HFF-Myc (cell line): ENCODE results near the gene SF3B3.

ENCODE experiments used
- DNase-seq: peaks from one replicate; pipeline ENCODE4 v3.0.0-alpha.2; 2011; ENCODE audit warnings: low read depth; ENCODE audit errors: extremely low read depth
- H3K4me3 ChIP-seq: replicated peaks from 2 replicates; pipeline ENCODE4 v1.5.1; 2011; ENCODE audit warnings: low read depth, mild to moderate bottlenecking, control low read depth, low read length
- TF ChIP-seq, protein P1 (sequence below): IDR thresholded peaks from 2 replicates; pipeline ENCODE4 v1.5.1; 2012; ENCODE audit warnings: mild to moderate bottlenecking, low read depth, low read length, control low read depth; ENCODE audit errors: missing control alignments

Gene SF3B3

DNA sequence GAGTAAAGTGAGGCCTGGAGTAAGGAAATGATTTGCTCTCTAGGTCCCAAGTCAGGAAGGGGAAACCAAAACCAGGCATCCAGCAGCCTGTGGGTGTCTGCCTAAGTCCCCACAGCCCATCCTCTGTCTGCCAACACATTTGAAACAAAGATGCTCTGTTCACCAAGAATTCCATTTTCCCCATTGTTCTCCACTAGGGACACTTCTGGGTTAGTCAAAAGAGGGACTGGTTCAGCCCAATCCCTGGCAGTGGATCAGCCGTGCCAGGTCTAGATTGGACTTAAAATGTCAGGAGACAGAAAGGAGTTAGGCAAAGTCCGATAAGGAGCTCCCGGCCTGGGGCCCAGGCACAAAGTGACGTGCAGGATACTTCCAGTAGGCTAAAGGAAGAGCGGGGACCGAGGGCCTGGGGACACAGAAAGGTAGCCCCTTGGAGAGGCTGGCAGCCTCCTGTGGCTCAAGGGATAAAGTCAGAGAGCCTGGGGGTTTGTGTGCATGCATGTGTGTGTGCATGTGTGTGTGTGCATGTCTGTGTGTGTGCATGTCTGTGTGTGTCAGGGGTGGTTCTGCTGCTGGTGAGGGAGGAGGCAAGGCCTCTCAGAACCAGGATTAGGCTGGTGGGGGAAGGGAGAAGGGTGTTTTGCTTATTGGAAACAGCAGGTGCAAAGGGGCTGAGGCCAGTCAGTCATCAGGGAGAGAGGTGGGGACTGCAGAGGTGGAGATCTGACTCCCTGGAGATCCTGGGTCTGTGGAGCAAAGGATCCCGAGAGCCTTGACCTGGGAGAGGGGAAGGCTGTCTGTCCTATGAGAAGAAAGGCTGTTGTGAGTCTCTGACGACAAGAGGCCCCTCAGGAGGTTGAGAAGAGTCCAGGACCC lies 81.0 kb downstream of the SF3B3 start:
- no peak for DNase-seq
- H3K4me3 ChIP-seq = no peak overlapping the region
- TF ChIP-seq, protein P1, sequence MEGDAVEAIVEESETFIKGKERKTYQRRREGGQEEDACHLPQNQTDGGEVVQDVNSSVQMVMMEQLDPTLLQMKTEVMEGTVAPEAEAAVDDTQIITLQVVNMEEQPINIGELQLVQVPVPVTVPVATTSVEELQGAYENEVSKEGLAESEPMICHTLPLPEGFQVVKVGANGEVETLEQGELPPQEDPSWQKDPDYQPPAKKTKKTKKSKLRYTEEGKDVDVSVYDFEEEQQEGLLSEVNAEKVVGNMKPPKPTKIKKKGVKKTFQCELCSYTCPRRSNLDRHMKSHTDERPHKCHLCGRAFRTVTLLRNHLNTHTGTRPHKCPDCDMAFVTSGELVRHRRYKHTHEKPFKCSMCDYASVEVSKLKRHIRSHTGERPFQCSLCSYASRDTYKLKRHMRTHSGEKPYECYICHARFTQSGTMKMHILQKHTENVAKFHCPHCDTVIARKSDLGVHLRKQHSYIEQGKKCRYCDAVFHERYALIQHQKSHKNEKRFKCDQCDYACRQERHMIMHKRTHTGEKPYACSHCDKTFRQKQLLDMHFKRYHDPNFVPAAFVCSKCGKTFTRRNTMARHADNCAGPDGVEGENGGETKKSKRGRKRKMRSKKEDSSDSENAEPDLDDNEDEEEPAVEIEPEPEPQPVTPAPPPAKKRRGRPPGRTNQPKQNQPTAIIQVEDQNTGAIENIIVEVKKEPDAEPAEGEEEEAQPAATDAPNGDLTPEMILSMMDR = no peak

DNA sequence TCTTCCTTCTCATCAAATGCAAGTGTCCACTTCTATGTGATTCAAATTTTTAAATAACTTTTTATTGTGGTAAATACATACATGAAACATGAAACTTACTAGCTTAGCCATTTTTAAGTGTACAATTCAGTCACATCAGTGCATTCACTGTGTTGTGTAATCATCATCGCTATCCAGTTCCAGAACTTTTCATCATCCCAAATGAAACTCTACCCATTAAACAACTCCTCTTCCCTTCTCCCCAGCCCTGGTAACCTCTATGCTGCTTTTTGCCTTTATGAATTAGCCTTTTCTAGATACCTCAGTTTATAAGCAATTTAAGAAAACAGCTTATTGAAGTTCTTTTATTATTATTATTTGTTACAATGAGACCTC lies 81.7 kb downstream of the SF3B3 start:
- DNase-seq = no peak
- TF ChIP-seq, protein P1 = no peak
- no peak overlapping the region for H3K4me3 ChIP-seq

DNA sequence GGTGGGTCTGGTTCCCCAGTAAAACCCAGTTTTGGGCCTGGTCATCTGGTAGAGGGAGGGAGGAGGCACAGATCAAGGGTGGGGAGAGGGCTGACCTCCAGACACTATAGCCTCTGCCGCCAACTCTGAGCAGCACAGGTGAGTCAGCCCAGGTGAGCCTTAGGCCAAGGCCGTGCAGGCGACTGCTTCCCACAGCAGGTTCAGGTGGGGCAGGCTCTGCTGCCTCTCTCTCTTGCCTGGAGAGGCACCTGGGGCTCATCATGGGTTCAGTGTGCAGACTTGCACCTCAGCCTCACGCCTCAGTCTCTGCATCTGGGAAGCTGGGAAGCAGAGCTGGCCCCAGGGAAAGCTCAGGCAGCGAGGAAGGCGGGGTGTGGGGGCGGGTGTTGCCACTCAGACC lies 84.9 kb downstream of the SF3B3 start:
- no peak for DNase-seq
- TF ChIP-seq, protein P1 = no peak
- H3K4me3 ChIP-seq = no peak overlapping the region

DNA sequence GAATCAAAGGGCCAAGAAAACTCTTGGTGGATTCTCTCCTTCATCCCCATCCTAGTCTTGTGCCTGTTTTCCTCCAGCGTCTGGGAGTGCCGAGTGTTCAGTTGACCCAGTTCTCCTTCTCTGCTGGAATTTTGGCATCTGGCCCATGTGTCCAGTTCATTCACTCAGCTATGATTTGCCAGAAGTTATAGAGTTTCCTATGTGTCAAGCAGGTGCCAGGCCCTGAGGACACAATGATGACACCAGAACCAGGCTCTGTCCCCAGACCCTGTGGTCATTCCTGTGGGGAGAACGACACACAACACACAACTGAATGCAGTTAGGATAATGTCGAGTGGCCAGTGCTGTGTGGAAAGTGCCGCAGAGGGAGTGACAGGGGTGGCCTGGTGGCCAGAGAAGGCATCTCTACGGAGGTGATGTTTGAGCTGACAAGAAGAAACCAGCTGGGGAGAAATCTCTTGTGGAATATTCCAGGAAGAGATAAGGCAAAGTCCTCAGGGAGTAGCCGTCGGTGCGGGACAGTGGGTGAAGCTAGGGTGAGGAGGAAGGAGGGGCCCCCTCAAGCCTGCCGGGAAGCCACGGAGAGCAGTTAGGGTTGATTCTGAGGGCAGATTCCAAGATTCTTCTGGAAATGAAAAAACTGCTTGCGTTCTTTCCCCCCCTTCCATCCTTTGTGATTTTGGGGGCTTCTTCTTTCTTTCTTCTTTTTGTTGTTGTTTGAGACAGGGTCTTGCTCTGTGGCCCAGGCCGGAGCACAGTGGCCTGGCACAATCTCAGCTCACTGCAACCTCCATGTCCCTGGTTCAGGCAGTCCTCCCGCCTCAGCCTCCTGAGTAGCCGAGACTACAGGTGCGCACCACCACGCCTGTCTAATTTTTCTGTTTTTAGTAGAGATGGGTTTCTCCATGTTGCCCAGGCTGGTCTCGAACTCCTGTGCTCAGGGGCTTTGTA lies 86.9 kb downstream of the SF3B3 start:
- TF ChIP-seq, protein P1 = no peak
- no peak for DNase-seq
- no peak overlapping the region for H3K4me3 ChIP-seq

DNA sequence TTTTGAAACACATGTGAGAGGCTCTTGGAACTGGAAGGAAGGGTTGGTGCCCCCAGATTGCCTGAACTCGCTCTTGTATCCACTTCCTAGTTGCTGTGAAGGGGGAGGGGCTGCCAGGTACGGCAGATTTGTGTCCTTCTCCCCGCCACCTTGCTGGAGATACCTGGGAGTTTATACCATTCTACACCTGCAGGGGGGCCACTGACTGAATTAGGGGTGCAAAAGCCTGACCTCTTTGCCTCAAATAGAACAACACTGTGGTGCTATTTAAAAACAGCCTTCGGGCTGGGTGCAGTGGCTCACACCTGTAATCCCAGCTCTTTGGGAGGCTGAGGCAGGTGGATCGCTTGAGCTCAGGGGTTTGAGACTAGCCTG lies 87.6 kb downstream of the SF3B3 start:
- no peak for DNase-seq
- no peak overlapping the region for H3K4me3 ChIP-seq
- TF ChIP-seq, protein P1 = no peak

DNA sequence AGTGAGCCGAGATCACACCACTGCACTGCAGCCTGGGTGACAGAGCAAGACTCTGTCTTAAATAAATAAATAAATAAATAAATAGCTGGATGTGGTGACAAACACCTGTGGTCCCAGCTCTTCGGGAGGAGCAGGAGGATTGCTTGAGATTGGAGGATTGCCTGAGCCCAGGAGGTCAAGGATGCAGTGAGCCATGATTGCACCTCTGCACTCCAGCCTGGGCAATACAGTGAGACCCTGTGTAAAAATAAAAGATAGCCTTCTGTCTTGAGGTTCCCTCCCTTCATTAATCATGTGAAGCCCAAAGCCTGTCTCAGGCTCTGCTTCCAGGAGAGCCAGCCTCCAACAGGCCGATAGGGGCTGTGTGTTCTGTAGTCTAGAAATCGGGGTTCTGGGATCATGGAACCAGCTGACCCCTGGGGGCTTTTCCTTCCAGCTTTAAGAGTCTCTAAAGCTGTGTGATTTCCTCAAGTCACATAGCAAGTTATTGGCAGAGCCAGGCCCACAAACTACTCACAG lies 88.2 kb downstream of the SF3B3 start:
- no peak overlapping the region for H3K4me3 ChIP-seq
- TF ChIP-seq, protein P1 = no peak
- DNase-seq = no peak
